ENCODE measurements around the gene ZNF710.

ZNF710 gene

GRCh38 chr15:90016721-90017120 is 15.6 kb downstream of the ZNF710 start:
- H3K4me3 ChIP-seq = no peak overlapping the region
- no peaks in the 10 kb centered on the region for H3K36me3 ChIP-seq (replicated peaks)
- in situ Hi-C loops (cut with MboI; ENCODE audit: low sequenced_read_pairs) = no loop called here
- no peaks in the 10 kb centered on the region for H3K4me1 ChIP-seq
- peaks cover 1% of the 10 kb centered on the region; the same call in 1 of the 2 replicates for H3K9me3 ChIP-seq
- no peak for DNase-seq (ENCODE audit: low spot score in 2 of 2)
- no peaks in the 10 kb centered on the region for H3K27me3 ChIP-seq (ENCODE audit: low read depth)

GRCh38 chr15:90018216-90018831 is 17.2 kb downstream of the ZNF710 start:
- no peaks in the 10 kb centered on the region for H3K27me3 ChIP-seq (ENCODE audit: low read depth)
- no peaks in the 10 kb centered on the region for H3K9me3 ChIP-seq
- H3K4me3 ChIP-seq = no peak overlapping the region
- H3K4me1 ChIP-seq = no peaks in the 10 kb centered on the region
- in situ Hi-C loops (cut with MboI; ENCODE audit: low sequenced_read_pairs) = no loop called here
- H3K36me3 ChIP-seq (replicated peaks) = no peaks in the 10 kb centered on the region
- no peak for DNase-seq (ENCODE audit: low spot score in 2 of 2)

- H3K36me3 ChIP-seq (replicated peaks) = no peaks in the 10 kb centered on the region
- in situ Hi-C loops (cut with MboI; ENCODE audit: low sequenced_read_pairs) = no loop called here
- no peak for DNase-seq (ENCODE audit: low spot score in 2 of 2)
- H3K27me3 ChIP-seq (ENCODE audit: low read depth) = no peaks in the 10 kb centered on the region
- no peak overlapping the region for H3K4me3 ChIP-seq
- H3K9me3 ChIP-seq = no peaks in the 10 kb centered on the region
- H3K4me1 ChIP-seq = no peaks in the 10 kb centered on the region
Measured at GRCh38 chr15:90019611-90020010, 18.5 kb downstream of the ZNF710 start.

- in situ Hi-C loops (cut with MboI; ENCODE audit: low sequenced_read_pairs) = no loop called here
- Histone ChIP-seq H3K4me3 (no peak overlapping the region), H3K9me3 (no peaks in the 10 kb centered on the region), H3K4me1 (no peaks in the 10 kb centered on the region), H3K27me3 (ENCODE audit: low read depth) (no peaks in the 10 kb centered on the region), H3K36me3 (replicated peaks) (no peaks in the 10 kb centered on the region)
- no peak for DNase-seq (ENCODE audit: low spot score in 2 of 2)
Measured at GRCh38 chr15:90020021-90020735, 19.1 kb downstream of the ZNF710 start.

- no peaks in the 10 kb centered on the region for H3K36me3 ChIP-seq (replicated peaks)
- no peaks in the 10 kb centered on the region for H3K27me3 ChIP-seq (ENCODE audit: low read depth)
- DNase-seq (ENCODE audit: low spot score in 2 of 2) = no peak
- no peaks in the 10 kb centered on the region for H3K4me1 ChIP-seq
- no peak overlapping the region for H3K4me3 ChIP-seq
- H3K9me3 ChIP-seq = no peaks in the 10 kb centered on the region
- in situ Hi-C loops (cut with MboI; ENCODE audit: low sequenced_read_pairs) = no loop called here
Measured at GRCh38 chr15:90020936-90021507, 19.9 kb downstream of the ZNF710 start.

- in situ Hi-C loops (cut with MboI; ENCODE audit: low sequenced_read_pairs) = no loop called here
- Histone ChIP-seq H3K36me3 (replicated peaks) (no peaks in the 10 kb centered on the region), H3K4me1 (no peaks in the 10 kb centered on the region), H3K4me3 (no peak overlapping the region), H3K9me3 (no peaks in the 10 kb centered on the region), H3K27me3 (ENCODE audit: low read depth) (no peaks in the 10 kb centered on the region)
- DNase-seq (ENCODE audit: low spot score in 2 of 2) = no peak
Measured at GRCh38 chr15:90022345-90022744, 21.2 kb downstream of the ZNF710 start.

- in situ Hi-C loops (cut with MboI; ENCODE audit: low sequenced_read_pairs) = no loop called here
- H3K4me3 ChIP-seq = no peak overlapping the region
- no peaks in the 10 kb centered on the region for H3K4me1 ChIP-seq
- no peaks in the 10 kb centered on the region for H3K36me3 ChIP-seq (replicated peaks)
- DNase-seq (ENCODE audit: low spot score in 2 of 2) = no peak
- no peaks in the 10 kb centered on the region for H3K27me3 ChIP-seq (ENCODE audit: low read depth)
- H3K9me3 ChIP-seq = no peaks in the 10 kb centered on the region
Measured at GRCh38 chr15:90022905-90023700, 22.0 kb downstream of the ZNF710 start.

GRCh38 chr15:90024406-90024805 is 23.3 kb downstream of the ZNF710 start:
- H3K4me3 ChIP-seq = no peak overlapping the region
- in situ Hi-C loops (cut with MboI; ENCODE audit: low sequenced_read_pairs) = no loop called here
- no peak for DNase-seq (ENCODE audit: low spot score in 2 of 2)
- no peaks in the 10 kb centered on the region for H3K27me3 ChIP-seq (ENCODE audit: low read depth)
- H3K9me3 ChIP-seq = no peaks in the 10 kb centered on the region
- no peaks in the 10 kb centered on the region for H3K4me1 ChIP-seq
- no peaks in the 10 kb centered on the region for H3K36me3 ChIP-seq (replicated peaks)

GRCh38 chr15:90025489-90026033 is 24.4 kb downstream of the ZNF710 start:
- Histone ChIP-seq H3K36me3 (replicated peaks) (no peaks in the 10 kb centered on the region), H3K27me3 (ENCODE audit: low read depth) (no peaks in the 10 kb centered on the region), H3K9me3 (no peaks in the 10 kb centered on the region), H3K4me1 (no peaks in the 10 kb centered on the region), H3K4me3 (no peak overlapping the region)
- no peak for DNase-seq (ENCODE audit: low spot score in 2 of 2)
- in situ Hi-C loops (cut with MboI; ENCODE audit: low sequenced_read_pairs) = no loop called here

GRCh38 chr15:90028376-90028944 is 27.3 kb downstream of the ZNF710 start:
- DNase-seq (ENCODE audit: low spot score in 2 of 2) = no peak
- Histone ChIP-seq H3K4me1 (peaks cover 8% of the 10 kb centered on the region), H3K9me3 (no peaks in the 10 kb centered on the region), H3K27me3 (ENCODE audit: low read depth) (no peaks in the 10 kb centered on the region), H3K4me3 (no peak overlapping the region), H3K36me3 (replicated peaks) (no peaks in the 10 kb centered on the region)
- in situ Hi-C loops (cut with MboI; ENCODE audit: low sequenced_read_pairs) = no loop called here

- Histone ChIP-seq H3K4me3 (no peak overlapping the region), H3K9me3 (no peaks in the 10 kb centered on the region), H3K4me1 (peaks cover 8% of the 10 kb centered on the region), H3K27me3 (ENCODE audit: low read depth) (no peaks in the 10 kb centered on the region), H3K36me3 (replicated peaks) (no peaks in the 10 kb centered on the region)
- DNase-seq (ENCODE audit: low spot score in 2 of 2) = no peak
- in situ Hi-C loops (cut with MboI; ENCODE audit: low sequenced_read_pairs) = no loop called here
Measured at GRCh38 chr15:90029024-90029423, 27.9 kb downstream of the ZNF710 start.

GRCh38 chr15:90030376-90030775 is 29.3 kb downstream of the ZNF710 start:
- no peak overlapping the region for H3K4me3 ChIP-seq
- no peak for DNase-seq (ENCODE audit: low spot score in 2 of 2)
- in situ Hi-C loops (cut with MboI; ENCODE audit: low sequenced_read_pairs) = no loop called here
- H3K36me3 ChIP-seq (replicated peaks) = no peaks in the 10 kb centered on the region
- no peaks in the 10 kb centered on the region for H3K9me3 ChIP-seq
- H3K27me3 ChIP-seq (ENCODE audit: low read depth) = no peaks in the 10 kb centered on the region
- H3K4me1 ChIP-seq = peaks cover 8% of the 10 kb centered on the region

GRCh38 chr15:90031231-90031791 is 30.2 kb downstream of the ZNF710 start:
- in situ Hi-C loops (cut with MboI; ENCODE audit: low sequenced_read_pairs) = no loop called here
- H3K4me3 ChIP-seq = no peak overlapping the region
- peak; percentile 51 to 52 for DNase-seq (ENCODE audit: low spot score in 2 of 2)

More at GRCh38 chr15:90031231-90031791, 30.2 kb downstream of the ZNF710 start:
- H3K4me1 ChIP-seq = peaks cover 8% of the 10 kb centered on the region
- H3K36me3 ChIP-seq (replicated peaks) = no peaks in the 10 kb centered on the region
- H3K9me3 ChIP-seq = no peaks in the 10 kb centered on the region
- H3K27me3 ChIP-seq (ENCODE audit: low read depth) = no peaks in the 10 kb centered on the region

Measured in HAP-1 (cell line).